ENCODE measurements around the gene AQP3.

DNA sequence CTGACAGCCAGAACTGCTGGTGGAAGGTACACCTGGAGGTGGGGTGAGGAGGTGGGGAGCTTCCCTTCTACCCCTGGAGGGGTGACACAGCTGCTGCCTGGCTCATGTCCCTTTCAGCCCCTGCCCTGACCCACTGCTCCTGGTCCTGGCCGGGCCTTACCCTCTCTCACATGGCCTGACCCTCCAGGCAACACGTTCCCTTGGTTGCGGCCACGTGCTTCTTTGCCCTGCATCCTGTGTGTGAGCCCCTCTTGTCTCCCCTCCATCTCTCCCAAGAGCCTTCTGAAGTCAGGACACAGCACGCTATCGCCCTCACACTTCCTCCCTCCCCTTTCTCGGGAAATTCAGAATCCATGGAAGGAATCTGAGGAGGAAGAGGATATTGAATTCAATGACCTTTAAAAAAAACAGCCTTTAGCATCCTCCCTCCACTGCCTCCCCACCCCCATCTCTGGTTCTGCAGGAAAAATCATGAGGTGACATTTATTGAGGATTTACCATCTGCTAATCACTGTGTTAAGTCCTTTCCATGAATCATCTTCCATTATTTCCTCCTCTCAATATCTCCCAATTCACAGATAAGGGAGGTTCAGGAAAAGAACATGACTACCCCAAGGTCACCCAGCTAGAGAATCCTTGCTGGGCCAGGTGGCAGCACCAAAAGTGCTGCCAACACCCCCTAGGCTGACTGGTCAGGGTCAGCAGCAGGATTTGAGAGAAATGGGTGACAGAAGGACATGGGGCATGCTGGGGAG, 8.3 kb downstream of the AQP3 start:
- TF ChIP-seq CTCF (IDR thresholded peaks at IDR 0.05), result no peak
- TF ChIP-seq POLR2A (IDR thresholded peaks at IDR 0.05), result no peak
- TF ChIP-seq POLR2AphosphoS5 (IDR thresholded peaks at IDR 0.05), result no peak
